HepG2 (cell line): ENCODE data around the gene TCN1. TPM values are rescaled to one million over a fixed set of nuclear protein-coding genes. Genes with fewer than 3 reads are reported as not detected.
A peak's percentile ranks its signal among the peaks of the same experiment; 100 is the strongest.

ENCODE experiments used
- BCL6 ChIP-seq: IDR thresholded peaks from 2 replicates; pipeline ENCODE4 v1.6.1; 2016; ENCODE audit warnings: missing genetic modification reagents, missing compliant biosample characterization
- CERS6 ChIP-seq: sonication (generic); formaldehyde crosslinking; IDR thresholded peaks from 2 replicates; pipeline ENCODE4 v1.5.0; 2020; ENCODE audit warnings: missing genetic modification reagents
- ELF1 ChIP-seq: sonication (generic); formaldehyde crosslinking; IDR thresholded peaks from 2 replicates; pipeline ENCODE4 v1.4.0; 2020; ENCODE audit warnings: missing genetic modification reagents
- ETV6 ChIP-seq: sonication (generic); formaldehyde crosslinking; conservative IDR thresholded peaks from 2 replicates; pipeline ENCODE4 v1.4.0; 2020; ENCODE audit warnings: missing genetic modification reagents
- FOXP4 ChIP-seq: sonication (generic); formaldehyde crosslinking; IDR thresholded peaks from 2 replicates; pipeline ENCODE4 v1.4.0; 2020; ENCODE audit warnings: missing genetic modification reagents
- GZF1 ChIP-seq: sonication (generic); formaldehyde crosslinking; IDR thresholded peaks from 2 replicates; pipeline ENCODE4 v1.5.1; 2020; ENCODE audit warnings: mild to moderate bottlenecking, missing genetic modification reagents
- HNF4G ChIP-seq, 2 experiments: sonication (generic) in 1 of 2; formaldehyde crosslinking in 1 of 2; IDR thresholded peaks; 2 replicates each; pipeline versions ENCODE4 v1.4.0 to v1.6.1; 2011 to 2020; ENCODE audit warnings: borderline replicate concordance in 2 of 2, low read depth in 2 of 2, mild to moderate bottlenecking in 2 of 2, low read length in 1 of 2, missing genetic modification reagents in 1 of 2, moderate library complexity in 1 of 2
- KDM1A ChIP-seq: IDR thresholded peaks from 2 replicates; pipeline ENCODE4 v1.6.1; 2016; ENCODE audit warnings: missing compliant biosample characterization
- KDM5A ChIP-seq: fragments of 200-600 bp; sonication (generic); IDR thresholded peaks from 2 replicates; pipeline ENCODE4 v1.7.0; 2018; ENCODE audit warnings: antibody characterized with exemption, mild to moderate bottlenecking, low read length, borderline replicate concordance
- LCORL ChIP-seq, 2 experiments: fragments of 450-650 bp in 1 of 2; sonication (generic) in 1 of 2; formaldehyde crosslinking in 1 of 2; IDR thresholded peaks; 2 replicates each; pipeline versions ENCODE4 v1.5.0 to v1.6.1; 2017 to 2020; ENCODE audit warnings: antibody characterized with exemption in 1 of 2, missing genetic modification reagents in 1 of 2
- NFE2L1 ChIP-seq: sonication (generic); formaldehyde crosslinking; IDR thresholded peaks from 2 replicates; pipeline ENCODE4 v1.4.0; 2020; ENCODE audit warnings: missing genetic modification reagents, mild to moderate bottlenecking, borderline replicate concordance
- RARG ChIP-seq: sonication (generic); formaldehyde crosslinking; IDR thresholded peaks from 2 replicates; pipeline ENCODE4 v1.4.0; 2020; ENCODE audit warnings: low read depth, mild to moderate bottlenecking, missing genetic modification reagents
- RNF219 ChIP-seq: sonication (generic); formaldehyde crosslinking; IDR thresholded peaks from 2 replicates; pipeline ENCODE4 v1.5.0; 2020; ENCODE audit warnings: mild to moderate bottlenecking, missing genetic modification reagents
- TBX3 ChIP-seq: fragments of 450-650 bp; IDR thresholded peaks from 2 replicates; pipeline ENCODE4 v1.6.1; 2017; ENCODE audit warnings: antibody characterized with exemption, mild to moderate bottlenecking, inconsistent platforms, borderline replicate concordance
- THAP11 ChIP-seq: IDR thresholded peaks from 2 replicates; pipeline ENCODE4 v1.6.1; 2016; ENCODE audit warnings: missing biosample characterization, missing genetic modification reagents
- ZEB1 ChIP-seq: IDR thresholded peaks from 2 replicates; pipeline ENCODE4 v1.6.1; 2012; ENCODE audit warnings: mild to moderate bottlenecking, low read depth, inconsistent platforms; ENCODE audit not compliant: insufficient replicate concordance
- ZNF512B ChIP-seq: sonication (generic); formaldehyde crosslinking; IDR thresholded peaks from 2 replicates; pipeline ENCODE4 v1.5.1; 2020; ENCODE audit warnings: missing genetic modification reagents, mild to moderate bottlenecking, borderline replicate concordance
- ZNF546 ChIP-seq: sonication (generic); formaldehyde crosslinking; conservative IDR thresholded peaks from 2 replicates; pipeline ENCODE4 v1.8.1; 2023; ENCODE audit warnings: mild to moderate bottlenecking, missing genetic modification reagents
- ZNF558 ChIP-seq: sonication (generic); formaldehyde crosslinking; IDR thresholded peaks from 2 replicates; pipeline ENCODE4 v1.9.0; 2022; ENCODE audit warnings: mild to moderate bottlenecking, missing genetic modification reagents, borderline replicate concordance
- ZNF563 ChIP-seq: sonication (generic); formaldehyde crosslinking; IDR thresholded peaks from 2 replicates; pipeline ENCODE4 v1.8.0; 2022; ENCODE audit warnings: mild to moderate bottlenecking, moderate library complexity, missing genetic modification reagents
- ZNF569 ChIP-seq: sonication (generic); formaldehyde crosslinking; IDR thresholded peaks from 2 replicates; pipeline ENCODE4 v1.5.0; 2020; ENCODE audit warnings: mild to moderate bottlenecking, missing genetic modification reagents, moderate library complexity, borderline replicate concordance
- ZNF773 ChIP-seq: sonication (generic); formaldehyde crosslinking; IDR thresholded peaks from 2 replicates; pipeline ENCODE4 v1.4.0; 2020; ENCODE audit warnings: missing genetic modification reagents, borderline replicate concordance
- polyA plus RNA-seq, 8 experiments: library from polyadenylated mRNA; depleted of rRNA in 3 of 8; stranded (reverse) in 7 of 8; unstranded in 1 of 8; fragments of >200 nt; fragmentation: Illumina TruSeq in 4 of 8; extraction: Trizol in 4 of 8; gene quantifications; 2 replicates each; pipeline versions ENCODE4 v1.2.1 to v1.2.3, GENCODE V29; 2011 to 2016; ENCODE audit warnings: low read depth in 4 of 8, missing spikeins in 1 of 8, mixed read lengths in 1 of 8; ENCODE audit not compliant: insufficient read depth in 1 of 8
- total RNA-seq, 5 experiments: library from RNA; depleted of rRNA; stranded (reverse); fragments of >200 nt; fragmentation: Illumina TruSeq; extraction: Trizol; gene quantifications; 2 replicates each; pipeline ENCODE4 v1.2.3, GENCODE V29; 2016; ENCODE audit warnings: low read depth in 1 of 5

Gene TCN1
- total and polyA plus RNA-seq, 2 of the 13 experiments (the other 11 are each of a cell fraction or from before 2014, with no cell fraction given), result not detected

- no peak for TF ChIP-seq BCL6
- no peak for TF ChIP-seq ETV6
- TF ChIP-seq ZNF773, result no peak
- TF ChIP-seq KDM1A (CRISPR knock-in tag), result no peak
- no peak for TF ChIP-seq ELF1
- TF ChIP-seq KDM5A, result peak; percentile 7; the same call in 1 of the 2 replicates
- TF ChIP-seq NFE2L1 (CRISPR knock-in tag), result no peak
- no peak for TF ChIP-seq THAP11 (CRISPR knock-in tag)
- 0 out of 2 replicates have a peak, but pooled peaks have one; percentile 11 for TF ChIP-seq ZNF563
- 0 out of 2 replicates have a peak, but pooled peaks have one; percentile 17 for TF ChIP-seq RNF219 (CRISPR knock-in tag)
- no peak for TF ChIP-seq HNF4G (IDR thresholded peaks at IDR 0.05; ENCODE audit: borderline replicate concordance, low read depth, low read length)
- no peak for TF ChIP-seq HNF4G (CRISPR knock-in tag; IDR thresholded peaks at IDR 0.05; ENCODE audit: borderline replicate concordance, low read depth)
- no peak for TF ChIP-seq GZF1 (CRISPR knock-in tag)
- no peak for TF ChIP-seq ZEB1
- 0 out of 2 replicates have a peak, but pooled peaks have one; percentile 2 for TF ChIP-seq LCORL (IDR thresholded peaks at IDR 0.05)
- no peak for TF ChIP-seq LCORL (CRISPR knock-in tag; IDR thresholded peaks at IDR 0.05)
- TF ChIP-seq TBX3, result no peak
- no peak for TF ChIP-seq ZNF546 (CRISPR knock-in tag)
- TF ChIP-seq ZNF558, result 0 out of 2 replicates have a peak, but pooled peaks have one; percentile 12
- no peak for TF ChIP-seq ZNF512B
- TF ChIP-seq RARG (CRISPR knock-in tag), result no peak
- TF ChIP-seq CERS6, result no peak
- TF ChIP-seq ZNF569 (CRISPR knock-in tag), result no peak
- no peak for TF ChIP-seq FOXP4
Observed at GRCh38 chr11:59810911-59811259, 55.4 kb downstream of the TCN1 start (continued).
